B cell (primary cell): ENCODE measurements around the gene ADCY7. TPM values are rescaled to one million over a fixed set of nuclear protein-coding genes. Genes with fewer than 3 reads are reported as not detected.

Source experiments
- ATAC-seq: fragments of 200-7000 bp; cut with Tn5 transposase; one replicate; pipeline ENCODE4 v1.10.0; 2021; ENCODE audit warnings: low read depth, mild to moderate bottlenecking, moderate number of reproducible peaks, moderate library complexity
- CTCF ChIA-PET: fragments of 350-600 bp; sonication (Branson Sonifier 250); formaldehyde crosslinking; loops from one replicate; lab custom pipeline; 2021; ENCODE audit warnings: antibody characterized with exemption, inconsistent platforms; lab: Charles Lee
- POLR2A ChIA-PET: fragments of 350-600 bp; sonication (Branson Sonifier 250); formaldehyde crosslinking; loops from one replicate; lab custom pipeline; 2021; ENCODE audit warnings: antibody characterized with exemption; lab: Charles Lee
- DNase-seq: peaks from one replicate; pipeline ENCODE4 v3.0.0; 2013
- H2AFZ ChIP-seq: 2 replicates; pipeline ENCODE4 v1.6.1; 2012; ENCODE audit warnings: mild to moderate bottlenecking, low read depth, low read length; ENCODE audit not compliant: insufficient read depth, poor library complexity, severe bottlenecking
- H3K27ac ChIP-seq, 2 donors: 1 replicate in 1 of 2; 2 replicates in 1 of 2; pipeline ENCODE4 v1.5.1; 2012 to 2013; ENCODE audit warnings: low read length in 2 of 2, mild to moderate bottlenecking in 2 of 2, moderate library complexity in 1 of 2
- H3K27me3 ChIP-seq, 4 experiments: fragments of 200-600 bp in 1 of 4; sonication (generic) in 1 of 4; replicated peaks in 1 of 4; 1 replicate in 2 of 4; 2 replicates in 2 of 4; pipeline versions ENCODE4 v1.6.1 to v1.7.0; 2013 to 2016; ENCODE audit warnings: low read length in 3 of 4, mild to moderate bottlenecking in 2 of 4, mixed read lengths in 1 of 4, moderate library complexity in 1 of 4; ENCODE audit not compliant: insufficient read depth in 4 of 4, control insufficient read depth in 3 of 4; ENCODE audit errors: control extremely low read depth in 1 of 4
- H3K36me3 ChIP-seq, 2 experiments: replicated peaks in 1 of 2; 1 replicate in 1 of 2; 2 replicates in 1 of 2; pipeline versions ENCODE4 v1.6.1 to v1.7.1; 2013; ENCODE audit warnings: low read length in 1 of 2; ENCODE audit not compliant: insufficient read depth in 2 of 2, control insufficient read depth in 1 of 2; ENCODE audit errors: control extremely low read depth in 1 of 2, extremely low read depth in 1 of 2
- H3K4me1 ChIP-seq, 2 donors: fragments of 200-600 bp in 1 of 2; sonication (generic) in 1 of 2; 1 replicate in 1 of 2; 2 replicates in 1 of 2; pipeline versions ENCODE4 v1.5.1 to v1.6.1; 2013 to 2017; ENCODE audit warnings: low read length in 2 of 2; ENCODE audit not compliant: control insufficient read depth in 2 of 2, insufficient read depth in 2 of 2
- H3K4me2 ChIP-seq: replicated peaks from 2 replicates; pipeline ENCODE3; 2012; ENCODE audit warnings: mild to moderate bottlenecking, low read depth, low read length; ENCODE audit not compliant: poor library complexity, severe bottlenecking
- H3K4me3 ChIP-seq, 5 experiments: fragments of 200-600 bp in 1 of 5; sonication (generic) in 1 of 5; 1 replicate in 3 of 5; 2 replicates in 2 of 5; pipeline versions ENCODE4 v1.5.1 to v1.7.0; 2011 to 2016; ENCODE audit warnings: low read length in 4 of 5, mild to moderate bottlenecking in 4 of 5, low read depth in 2 of 5, control low read depth in 1 of 5, moderate library complexity in 1 of 5; ENCODE audit not compliant: insufficient read depth in 1 of 5; ENCODE audit errors: control extremely low read depth in 1 of 5, extremely low read depth in 1 of 5
- H3K79me2 ChIP-seq: fragments of 200-600 bp; sonication (generic); one replicate; pipeline ENCODE4 v1.6.0; 2016; ENCODE audit warnings: low read length; ENCODE audit not compliant: control insufficient read depth, insufficient read depth
- H3K9ac ChIP-seq: fragments of 200-600 bp; sonication (generic); 2 replicates; pipeline ENCODE4 v1.6.1; 2017; ENCODE audit warnings: mild to moderate bottlenecking, low read length, moderate library complexity
- H3K9me3 ChIP-seq, 3 donors: one replicate each; pipeline versions ENCODE4 v1.6.1 to v1.7.1; 2013; ENCODE audit warnings: low read length in 2 of 3; ENCODE audit not compliant: control insufficient read depth in 2 of 3, insufficient read depth in 1 of 3; ENCODE audit errors: control extremely low read depth in 1 of 3
- H4K20me1 ChIP-seq: 2 replicates; pipeline ENCODE4 v1.6.0; 2012; ENCODE audit warnings: mild to moderate bottlenecking, low read length; ENCODE audit not compliant: insufficient read depth, control insufficient read depth, poor library complexity, severe bottlenecking
- H3K27ac Mint-ChIP-seq: one replicate; pipeline ENCODE4 v1.8.0; 2021; ENCODE audit warnings: mixed read lengths
- H3K27me3 Mint-ChIP-seq: one replicate; pipeline ENCODE4 v1.8.0; 2021; ENCODE audit warnings: mixed read lengths
- H3K4me1 Mint-ChIP-seq: one replicate; pipeline ENCODE4 v1.8.0; 2021; ENCODE audit warnings: mixed read lengths
- H3K4me3 Mint-ChIP-seq: one replicate; pipeline ENCODE4 v1.8.0; 2021; ENCODE audit warnings: mixed read lengths
- H3K9me3 Mint-ChIP-seq: one replicate; pipeline ENCODE4 v1.8.0; 2022; ENCODE audit warnings: mixed read lengths; ENCODE audit not compliant: insufficient read depth
- CTCF ChIP-seq: fragments of 200-600 bp; IDR thresholded peaks from one replicate; pipeline ENCODE4 v1.8.0; 2022; ENCODE audit warnings: antibody characterized with exemption, mild to moderate bottlenecking
- EZH2 ChIP-seq: IDR thresholded peaks from 2 replicates; pipeline ENCODE4 v1.6.1; 2012; ENCODE audit warnings: borderline replicate concordance, low read depth, mild to moderate bottlenecking, moderate library complexity, low read length; ENCODE audit not compliant: insufficient read depth, poor library complexity, severe bottlenecking
- WGBS: methylation state at CpG from one replicate; pipeline ENCODE4 v1.1.5; 2013; ENCODE audit warnings: missing lambda C conversion rate; ENCODE audit not compliant: insufficient coverage; 5-methylcytosine and 5-hydroxymethylcytosine counted together
- intact Hi-C: fragments of 100-400 bp; cut with micrococcal nuclease; formaldehyde crosslinking; loops from one replicate; pipeline ENCODE4 v1.10.0; 2022
- polyA plus RNA-seq: library from polyadenylated mRNA; depleted of rRNA; stranded (reverse); fragments of >200 nt; gene quantifications from 2 replicates; pipeline ENCODE4 v1.2.3, GENCODE V29; 2012
- total RNA-seq, 2 donors: library from RNA; stranded (reverse); fragments of 120-200 nt in 1 of 2; gene quantifications; 1 replicate in 1 of 2; 2 replicates in 1 of 2; pipeline versions ENCODE4 v1.2.3 to v1.2.4, GENCODE V29; 2013 to 2022

Gene ADCY7
- total and polyA plus RNA-seq, 2 donors (not counting 1 experiment from before 2014, with no cell fraction given), result 78.4 to 207 TPM

- WGBS, result 86% methylated on average over 30 of the region's 33 CpGs
- Histone ChIP-seq H3K4me2 (peak overlapping the region; percentile 90), H3K36me3 (no peaks in the 10 kb centered on the region), H3K79me2 (no peaks in the 10 kb centered on the region), H3K4me1 (peaks cover 6 to 15% of the 10 kb centered on the region in 2 donors), H3K27me3 (peaks cover 0 to 11% (median 4%) of the 10 kb centered on the region in 4 experiments), H3K9ac (peak overlapping the region; percentile 60), H3K27ac (no peak overlapping the region), H4K20me1 (no peaks in the 10 kb centered on the region), H2AFZ (peak overlapping the region; percentile 84), H3K4me3 (peak overlapping the region in 2 of 5 experiments; percentile 45 to 52), H3K9me3 (no peaks in the 10 kb centered on the region)
- no peak for ATAC-seq
- CTCF ChIA-PET, result interaction anchor here (0.8 to 3.5 kb wide), 17 partner anchors 13 to 421 kb away, joined by 3 to 29 read pairs (median 6); partner anchors contain the start of gene BRD7
- DNase-seq, result no peak
- POLR2A ChIA-PET, result interaction anchor here (0.6 to 1.2 kb wide), 3 partner anchors 30 to 68 kb away, joined by 3 to 5 read pairs (median 4); no protein-coding TSS in a partner anchor
- no peak for TF ChIP-seq EZH2
- TF ChIP-seq CTCF, result no peak
- Mint-ChIP-seq H3K4me1 (peaks cover 11% of the 10 kb centered on the region), H3K4me3 (peak overlapping the region; percentile 74), H3K27me3 (no peaks in the 10 kb centered on the region), H3K9me3 (no peaks in the 10 kb centered on the region), H3K27ac (peak overlapping the region; percentile 53)
- intact Hi-C loops, result no loop called here
These were observed 21.6 kb upstream of the ADCY7 start for GRCh38 chr16:50244504-50245416.
